ENCODE data around the gene ACOX1. TPM values are rescaled to one million over a fixed set of nuclear protein-coding genes. Genes with fewer than 3 reads are reported as not detected.

ACOX1 gene
- total and polyA plus RNA-seq, 4 donors = 33.3 to 293 (median 63.4) TPM

DNA sequence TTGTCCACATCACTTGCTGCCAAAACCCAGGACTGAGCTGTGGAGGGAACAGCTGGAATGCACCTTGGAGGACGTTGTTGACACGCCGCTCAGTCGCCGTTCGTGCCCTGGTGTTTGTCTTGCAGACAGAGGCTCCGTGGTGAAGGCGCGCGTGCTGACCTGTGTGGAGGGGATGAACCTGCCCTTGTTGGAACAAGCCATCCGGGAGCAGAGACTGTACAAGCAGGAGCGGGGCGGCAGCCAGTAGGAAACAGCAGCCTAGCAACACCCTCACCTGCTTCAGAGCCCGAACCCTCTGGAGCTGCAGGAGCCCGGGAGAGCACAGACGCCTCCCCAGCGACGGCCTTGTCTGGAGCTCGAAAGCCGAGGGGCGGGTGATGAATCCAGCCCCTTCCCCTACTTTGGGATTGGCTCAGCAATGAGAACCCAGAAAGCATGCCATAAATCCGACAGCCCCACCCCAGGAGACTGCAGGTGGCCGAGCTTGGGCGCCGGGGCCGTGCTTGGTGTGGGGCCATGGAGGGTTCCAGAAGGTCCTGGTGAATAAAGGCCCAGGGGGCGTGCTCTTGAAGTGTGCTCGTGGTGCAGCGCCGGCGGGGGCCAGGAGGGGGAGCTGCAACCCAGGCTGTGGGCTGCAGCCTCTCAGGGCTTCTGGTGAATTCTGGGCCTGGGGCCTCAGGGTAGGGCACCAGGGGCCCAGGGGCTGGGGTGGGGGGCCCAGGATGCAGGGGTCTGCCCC lies 21.2 kb upstream of the ACOX1 start:
- Histone ChIP-seq H3K4me1 (ENCODE audit: control insufficient read depth in 4 of 4, insufficient read depth in 4 of 4, low read length in 3 of 4) (peaks cover 28 to 95% (median 71%) of the 10 kb centered on the region in 4 donors), H3K27ac (ENCODE audit: low read depth in 1 of 2, low read length in 2 of 2) (peak overlapping the region; percentile 58 to 63), H3K9ac (ENCODE audit: low read depth in 1 of 2, low read length in 2 of 2) (no peak overlapping the region), H3K27me3 (ENCODE audit: control insufficient read depth in 4 of 4, insufficient read depth in 4 of 4, low read length in 3 of 4) (no peaks in the 10 kb centered on the region), H3K36me3 (ENCODE audit: control insufficient read depth in 4 of 4, insufficient read depth in 3 of 4, low read depth in 1 of 4, low read length in 3 of 4) (peaks cover 0 to 2% (median 0%) of the 10 kb centered on the region in 4 donors), H3K4me3 (ENCODE audit: low read depth in 1 of 3, low read length in 3 of 3) (no peak overlapping the region), H3K9me3 (ENCODE audit: control insufficient read depth in 4 of 4, low read length in 3 of 4) (no peaks in the 10 kb centered on the region)
- TF ChIP-seq RAD21 (IDR thresholded peaks at IDR 0.05) = peak; percentile 38 to 69
- TF ChIP-seq FOXA2 (IDR thresholded peaks at IDR 0.05) = peak; percentile 27
- peak; percentile 7 to 27 for TF ChIP-seq HNF4A (conservative IDR thresholded peaks at IDR 0.05)
- TF ChIP-seq ZBTB33 (IDR thresholded peaks at IDR 0.05) = no peak
- TF ChIP-seq SP1 (IDR thresholded peaks at IDR 0.05) = no peak
- TF ChIP-seq EGR1 (IDR thresholded peaks at IDR 0.05; ENCODE audit: low read depth in 2 of 2) = no peak
- peak; percentile 22 to 55 for TF ChIP-seq RXRA (IDR thresholded peaks at IDR 0.05)
- TF ChIP-seq, protein P1, sequence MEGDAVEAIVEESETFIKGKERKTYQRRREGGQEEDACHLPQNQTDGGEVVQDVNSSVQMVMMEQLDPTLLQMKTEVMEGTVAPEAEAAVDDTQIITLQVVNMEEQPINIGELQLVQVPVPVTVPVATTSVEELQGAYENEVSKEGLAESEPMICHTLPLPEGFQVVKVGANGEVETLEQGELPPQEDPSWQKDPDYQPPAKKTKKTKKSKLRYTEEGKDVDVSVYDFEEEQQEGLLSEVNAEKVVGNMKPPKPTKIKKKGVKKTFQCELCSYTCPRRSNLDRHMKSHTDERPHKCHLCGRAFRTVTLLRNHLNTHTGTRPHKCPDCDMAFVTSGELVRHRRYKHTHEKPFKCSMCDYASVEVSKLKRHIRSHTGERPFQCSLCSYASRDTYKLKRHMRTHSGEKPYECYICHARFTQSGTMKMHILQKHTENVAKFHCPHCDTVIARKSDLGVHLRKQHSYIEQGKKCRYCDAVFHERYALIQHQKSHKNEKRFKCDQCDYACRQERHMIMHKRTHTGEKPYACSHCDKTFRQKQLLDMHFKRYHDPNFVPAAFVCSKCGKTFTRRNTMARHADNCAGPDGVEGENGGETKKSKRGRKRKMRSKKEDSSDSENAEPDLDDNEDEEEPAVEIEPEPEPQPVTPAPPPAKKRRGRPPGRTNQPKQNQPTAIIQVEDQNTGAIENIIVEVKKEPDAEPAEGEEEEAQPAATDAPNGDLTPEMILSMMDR (IDR thresholded peaks at IDR 0.05; ENCODE audit: low read depth, low read length, missing input control) = peak; percentile 61
- no peak for TF ChIP-seq TAF1 (conservative IDR thresholded peaks at IDR 0.05)
- TF ChIP-seq FOXA1 (IDR thresholded peaks at IDR 0.05) = no peak
- TF ChIP-seq YY1 (IDR thresholded peaks at IDR 0.05) = no peak
- TF ChIP-seq JUND (IDR thresholded peaks at IDR 0.05) = no peak
- WGBS = 40% methylated on average over 31 of the region's 31 CpGs
- DNase-seq (ENCODE audit: low spot score) = peak; percentile 82

- no peak overlapping the region for H3K4me3 ChIP-seq (ENCODE audit: low read depth in 1 of 3, low read length in 3 of 3)
- H3K4me1 ChIP-seq (ENCODE audit: control insufficient read depth in 4 of 4, insufficient read depth in 4 of 4, low read length in 3 of 4) = peaks cover 24 to 84% (median 64%) of the 10 kb centered on the region in 4 donors
- peaks cover 0 to 2% (median 0%) of the 10 kb centered on the region in 4 donors for H3K36me3 ChIP-seq (ENCODE audit: control insufficient read depth in 4 of 4, insufficient read depth in 3 of 4, low read depth in 1 of 4, low read length in 3 of 4)
- no peaks in the 10 kb centered on the region for H3K9me3 ChIP-seq (ENCODE audit: control insufficient read depth in 4 of 4, low read length in 3 of 4)
- no peak overlapping the region for H3K9ac ChIP-seq (ENCODE audit: low read depth in 1 of 2, low read length in 2 of 2)
- peak overlapping the region; percentile 88 to 93 for H3K27ac ChIP-seq (ENCODE audit: low read depth in 1 of 2, low read length in 2 of 2)
- 50% methylated on average over 9 of the region's 9 CpGs for WGBS
- H3K27me3 ChIP-seq (ENCODE audit: control insufficient read depth in 4 of 4, insufficient read depth in 4 of 4, low read length in 3 of 4) = no peaks in the 10 kb centered on the region
- DNase-seq (ENCODE audit: low spot score) = no peak
- TF ChIP-seq SP1 (IDR thresholded peaks at IDR 0.05) = peak; percentile 71
- peak in 1 of 2 donors; percentile 10 for TF ChIP-seq RAD21 (IDR thresholded peaks at IDR 0.05)
- peak in 1 of 2 donors; percentile 56 for TF ChIP-seq HNF4A (conservative IDR thresholded peaks at IDR 0.05)
- TF ChIP-seq GABPA (IDR thresholded peaks at IDR 0.05 in 1 of 2, conservative IDR thresholded peaks at IDR 0.05 in 1 of 2) = no peak
- TF ChIP-seq, protein P1 (IDR thresholded peaks at IDR 0.05; ENCODE audit: low read depth, low read length, missing input control) = no peak
- TF ChIP-seq, protein P2, sequence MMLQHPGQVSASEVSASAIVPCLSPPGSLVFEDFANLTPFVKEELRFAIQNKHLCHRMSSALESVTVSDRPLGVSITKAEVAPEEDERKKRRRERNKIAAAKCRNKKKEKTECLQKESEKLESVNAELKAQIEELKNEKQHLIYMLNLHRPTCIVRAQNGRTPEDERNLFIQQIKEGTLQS (IDR thresholded peaks at IDR 0.05) = no peak
- TF ChIP-seq FOXA2 (IDR thresholded peaks at IDR 0.05) = no peak
- TF ChIP-seq EGR1 (IDR thresholded peaks at IDR 0.05; ENCODE audit: low read depth in 2 of 2) = no peak
- TF ChIP-seq YY1 (IDR thresholded peaks at IDR 0.05) = no peak
- no peak for TF ChIP-seq TAF1 (conservative IDR thresholded peaks at IDR 0.05)
- TF ChIP-seq JUND (IDR thresholded peaks at IDR 0.05) = no peak
- TF ChIP-seq, protein P3, sequence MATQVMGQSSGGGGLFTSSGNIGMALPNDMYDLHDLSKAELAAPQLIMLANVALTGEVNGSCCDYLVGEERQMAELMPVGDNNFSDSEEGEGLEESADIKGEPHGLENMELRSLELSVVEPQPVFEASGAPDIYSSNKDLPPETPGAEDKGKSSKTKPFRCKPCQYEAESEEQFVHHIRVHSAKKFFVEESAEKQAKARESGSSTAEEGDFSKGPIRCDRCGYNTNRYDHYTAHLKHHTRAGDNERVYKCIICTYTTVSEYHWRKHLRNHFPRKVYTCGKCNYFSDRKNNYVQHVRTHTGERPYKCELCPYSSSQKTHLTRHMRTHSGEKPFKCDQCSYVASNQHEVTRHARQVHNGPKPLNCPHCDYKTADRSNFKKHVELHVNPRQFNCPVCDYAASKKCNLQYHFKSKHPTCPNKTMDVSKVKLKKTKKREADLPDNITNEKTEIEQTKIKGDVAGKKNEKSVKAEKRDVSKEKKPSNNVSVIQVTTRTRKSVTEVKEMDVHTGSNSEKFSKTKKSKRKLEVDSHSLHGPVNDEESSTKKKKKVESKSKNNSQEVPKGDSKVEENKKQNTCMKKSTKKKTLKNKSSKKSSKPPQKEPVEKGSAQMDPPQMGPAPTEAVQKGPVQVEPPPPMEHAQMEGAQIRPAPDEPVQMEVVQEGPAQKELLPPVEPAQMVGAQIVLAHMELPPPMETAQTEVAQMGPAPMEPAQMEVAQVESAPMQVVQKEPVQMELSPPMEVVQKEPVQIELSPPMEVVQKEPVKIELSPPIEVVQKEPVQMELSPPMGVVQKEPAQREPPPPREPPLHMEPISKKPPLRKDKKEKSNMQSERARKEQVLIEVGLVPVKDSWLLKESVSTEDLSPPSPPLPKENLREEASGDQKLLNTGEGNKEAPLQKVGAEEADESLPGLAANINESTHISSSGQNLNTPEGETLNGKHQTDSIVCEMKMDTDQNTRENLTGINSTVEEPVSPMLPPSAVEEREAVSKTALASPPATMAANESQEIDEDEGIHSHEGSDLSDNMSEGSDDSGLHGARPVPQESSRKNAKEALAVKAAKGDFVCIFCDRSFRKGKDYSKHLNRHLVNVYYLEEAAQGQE (IDR thresholded peaks at IDR 0.05) = peak; percentile 33
- TF ChIP-seq, protein P4, sequence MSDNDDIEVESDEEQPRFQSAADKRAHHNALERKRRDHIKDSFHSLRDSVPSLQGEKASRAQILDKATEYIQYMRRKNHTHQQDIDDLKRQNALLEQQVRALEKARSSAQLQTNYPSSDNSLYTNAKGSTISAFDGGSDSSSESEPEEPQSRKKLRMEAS (IDR thresholded peaks at IDR 0.05) = no peak
- TF ChIP-seq NR2F2 (IDR thresholded peaks at IDR 0.05) = no peak
- TF ChIP-seq ZBTB33 (IDR thresholded peaks at IDR 0.05) = no peak
- peak; percentile 61 to 79 for TF ChIP-seq RXRA (IDR thresholded peaks at IDR 0.05)
- TF ChIP-seq FOXA1 (IDR thresholded peaks at IDR 0.05) = no peak
Observed at GRCh38 chr17:75998327-75998795, 19.4 kb upstream of the ACOX1 start.
